Measurements from ENCODE around the gene PEX11A. TPM values are rescaled to one million over a fixed set of nuclear protein-coding genes. Genes with fewer than 3 reads are reported as not detected.

Gene PEX11A
- total RNA-seq, 2 donors from 2014 or later: 4.0 to 7.3 TPM

DNA sequence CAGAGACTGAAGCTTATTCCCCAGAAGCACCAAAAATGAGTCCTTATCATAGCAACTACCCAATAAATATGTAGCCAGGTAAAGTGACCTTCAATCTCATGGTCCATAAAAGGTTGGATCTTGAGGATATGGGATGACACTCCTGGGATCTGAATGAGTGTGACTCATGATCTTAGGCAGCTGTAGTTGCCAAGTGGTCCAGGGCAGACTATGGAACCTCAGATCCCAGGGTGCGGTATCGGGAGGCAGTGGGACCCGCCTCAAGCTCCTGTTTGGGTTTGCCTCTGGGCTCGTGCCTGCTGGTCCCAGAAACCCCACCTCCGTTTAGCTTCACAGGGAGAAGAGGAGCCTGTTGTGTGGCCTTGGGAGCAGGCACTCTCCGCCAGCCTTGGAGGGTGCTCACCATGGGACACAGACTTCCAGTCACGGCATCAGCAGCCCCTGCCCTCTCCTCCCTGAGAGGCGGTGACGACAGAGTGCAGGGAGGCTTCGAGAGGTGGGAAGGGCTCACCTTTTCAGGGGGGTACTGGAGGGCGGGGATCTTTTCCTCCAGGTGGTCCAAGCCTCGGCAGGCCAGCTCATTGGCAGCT is 19.5 kb downstream of the PEX11A start:
- Mint-ChIP-seq H3K27me3 (ENCODE audit: low read depth) (no peaks in the 10 kb centered on the region), H3K36me3 (ENCODE audit: insufficient read depth in 2 of 2) (no peaks in the 10 kb centered on the region), H3K9me3 (no peaks in the 10 kb centered on the region), H3K4me1 (ENCODE audit: low read depth) (no peaks in the 10 kb centered on the region), H3K27ac (no peak overlapping the region), H3K4me3 (no peak overlapping the region)
- ATAC-seq (replicated peaks in 1 of 2): no peak
- no peak for DNase-seq

DNA sequence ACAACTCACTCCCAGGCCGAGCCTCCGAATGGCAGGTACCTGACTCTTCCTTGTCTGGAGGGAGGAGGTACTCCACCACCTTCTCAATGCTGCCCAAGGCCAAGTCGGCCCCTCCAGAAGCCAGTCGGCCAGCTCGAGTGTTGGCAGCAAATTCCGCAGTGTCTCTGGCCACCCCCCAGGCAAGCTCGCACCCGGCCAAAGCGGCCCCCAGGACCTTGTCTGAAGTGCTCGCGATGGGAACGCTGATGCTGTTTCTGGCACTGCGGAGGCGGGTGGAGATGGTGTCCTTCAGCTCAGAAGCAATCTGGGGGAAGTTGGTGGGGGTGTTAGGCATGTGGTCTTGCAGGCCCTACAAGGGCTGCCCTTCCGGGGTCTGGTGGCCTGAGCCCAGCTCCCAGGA is 20.6 kb downstream of the PEX11A start:
- Mint-ChIP-seq H3K36me3 (ENCODE audit: insufficient read depth in 2 of 2) (no peaks in the 10 kb centered on the region), H3K4me3 (no peak overlapping the region), H3K9me3 (no peaks in the 10 kb centered on the region), H3K4me1 (ENCODE audit: low read depth) (no peaks in the 10 kb centered on the region), H3K27me3 (ENCODE audit: low read depth) (peaks cover 3% of the 10 kb centered on the region), H3K27ac (no peak overlapping the region)
- ATAC-seq (replicated peaks in 1 of 2) (no peak), DNase-seq (no peak)

DNA sequence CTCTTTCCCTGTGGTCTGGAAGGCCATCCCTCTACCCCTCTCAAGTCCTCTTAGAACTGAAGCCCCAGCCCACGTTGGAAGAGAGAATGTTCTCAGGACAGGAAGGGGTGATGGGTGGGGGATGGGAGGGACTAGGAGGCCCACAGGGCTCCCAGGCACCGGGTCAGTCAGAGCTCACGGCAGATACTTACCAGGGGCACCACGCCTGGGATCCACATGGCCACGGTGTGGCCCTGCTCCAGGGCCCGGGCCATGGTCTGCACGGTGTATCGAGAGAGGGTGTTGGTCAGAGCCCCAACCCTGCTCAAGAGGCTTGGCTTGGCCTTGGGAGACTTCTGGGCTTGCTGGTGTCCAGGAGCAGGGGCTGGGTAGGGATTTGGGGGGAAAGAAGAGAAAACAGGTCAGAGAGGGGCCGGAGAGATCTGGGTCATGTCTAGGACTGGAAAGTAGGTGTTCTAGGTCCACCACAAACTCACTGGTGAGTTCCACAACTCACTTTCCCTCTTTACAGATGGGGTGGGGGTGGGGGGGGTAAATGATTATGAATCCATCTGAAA is 21.2 kb downstream of the PEX11A start:
- Mint-ChIP-seq H3K4me1 (ENCODE audit: low read depth) (no peaks in the 10 kb centered on the region), H3K27ac (no peak overlapping the region), H3K9me3 (no peaks in the 10 kb centered on the region), H3K27me3 (ENCODE audit: low read depth) (peaks cover 8% of the 10 kb centered on the region), H3K4me3 (no peak overlapping the region), H3K36me3 (ENCODE audit: insufficient read depth in 2 of 2) (no peaks in the 10 kb centered on the region)
- DNase-seq (no peak), ATAC-seq (replicated peaks in 1 of 2) (no peak)

DNA sequence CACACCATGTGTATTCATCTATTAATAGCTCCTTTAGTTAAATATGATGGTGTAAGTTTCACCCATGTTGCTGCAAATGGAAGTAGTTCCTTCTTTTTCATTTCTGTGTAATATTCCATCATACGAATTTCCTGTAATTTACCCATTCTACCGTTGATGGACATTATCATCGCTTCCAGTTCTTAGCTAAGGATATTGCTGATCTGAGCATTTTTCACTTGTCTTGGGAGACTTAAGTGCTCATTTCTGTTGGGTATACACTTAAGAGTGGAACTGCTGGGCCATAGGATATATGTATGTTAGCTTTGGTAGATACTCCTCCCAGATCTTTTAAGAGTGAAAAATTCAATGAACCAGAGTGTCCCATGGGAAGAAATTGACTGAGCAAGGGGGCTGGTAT is 22.4 kb downstream of the PEX11A start:
- H3K27ac Mint-ChIP-seq: no peak overlapping the region
- H3K27me3 Mint-ChIP-seq (ENCODE audit: low read depth): peaks cover 11% of the 10 kb centered on the region
- no peaks in the 10 kb centered on the region for H3K9me3 Mint-ChIP-seq
- H3K4me1 Mint-ChIP-seq (ENCODE audit: low read depth): no peaks in the 10 kb centered on the region
- DNase-seq (no peak), ATAC-seq (replicated peaks in 1 of 2) (no peak)
- H3K36me3 Mint-ChIP-seq (ENCODE audit: insufficient read depth in 2 of 2): no peaks in the 10 kb centered on the region
- H3K4me3 Mint-ChIP-seq: no peak overlapping the region

DNA sequence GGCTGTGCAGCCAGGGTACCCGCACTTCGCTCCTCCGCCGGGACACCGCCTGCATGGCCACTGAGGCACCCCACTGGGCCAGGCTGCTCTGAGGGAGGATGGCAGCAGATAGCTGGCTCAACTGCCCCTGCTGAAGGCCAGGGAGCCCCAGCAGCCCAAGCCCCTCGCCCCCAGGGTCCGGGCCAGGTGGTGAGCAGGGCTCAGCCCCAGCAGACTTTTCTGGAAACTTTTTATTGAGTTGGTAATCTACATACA is 22.9 kb downstream of the PEX11A start:
- no peak overlapping the region for H3K27ac Mint-ChIP-seq
- H3K4me1 Mint-ChIP-seq (ENCODE audit: low read depth): no peaks in the 10 kb centered on the region
- no peak for ATAC-seq (replicated peaks in 1 of 2)
- no peak overlapping the region for H3K4me3 Mint-ChIP-seq
- H3K27me3 Mint-ChIP-seq (ENCODE audit: low read depth): peaks cover 16% of the 10 kb centered on the region
- no peaks in the 10 kb centered on the region for H3K9me3 Mint-ChIP-seq
- H3K36me3 Mint-ChIP-seq (ENCODE audit: insufficient read depth in 2 of 2): no peaks in the 10 kb centered on the region
- DNase-seq: no peak

DNA sequence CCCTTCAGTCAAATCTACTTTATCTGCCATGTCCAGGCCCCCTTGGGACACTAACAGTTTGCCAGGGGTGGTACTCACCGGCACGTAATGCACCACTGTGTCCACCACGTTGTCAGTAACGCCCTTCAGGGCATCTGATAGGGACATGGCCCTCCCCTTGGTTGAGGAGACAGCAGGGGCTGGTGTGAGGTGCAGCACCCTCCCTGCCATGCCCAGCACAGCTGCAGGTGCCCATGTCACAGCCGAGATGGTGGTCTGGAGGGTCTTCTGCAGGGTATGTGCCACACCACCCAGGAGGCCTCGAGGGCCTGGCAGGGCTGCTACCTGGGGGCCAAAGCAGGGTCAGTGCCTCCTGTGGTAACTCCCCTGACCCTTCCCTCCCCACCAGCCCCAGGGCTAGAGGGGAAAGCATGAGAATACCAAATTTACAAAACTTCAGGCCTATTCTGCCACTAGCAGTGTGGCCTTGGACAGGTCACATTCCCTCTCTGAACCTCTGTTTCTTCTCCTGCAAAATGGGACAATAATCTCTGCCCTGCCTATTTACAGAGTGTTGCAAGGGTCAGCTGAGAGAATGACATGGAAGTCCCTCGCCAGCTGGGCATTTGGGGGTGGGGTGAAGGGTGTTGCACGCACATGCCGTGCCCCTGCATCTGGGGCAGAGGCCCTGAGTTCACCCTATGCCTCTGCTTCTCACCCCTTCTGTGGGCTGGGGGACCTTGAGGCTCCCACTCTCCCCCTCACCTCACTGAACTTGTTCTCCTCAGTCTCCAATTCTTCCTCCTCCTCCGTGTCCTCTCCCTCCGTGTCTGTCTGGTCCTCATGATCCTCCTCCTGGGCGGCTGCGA is 23.5 kb downstream of the PEX11A start:
- Mint-ChIP-seq H3K4me3 (no peak overlapping the region), H3K4me1 (ENCODE audit: low read depth) (no peaks in the 10 kb centered on the region), H3K36me3 (ENCODE audit: insufficient read depth in 2 of 2) (no peaks in the 10 kb centered on the region), H3K9me3 (no peaks in the 10 kb centered on the region), H3K27ac (no peak overlapping the region), H3K27me3 (ENCODE audit: low read depth) (peaks cover 22% of the 10 kb centered on the region)
- ATAC-seq (replicated peaks in 1 of 2) (no peak), DNase-seq (no peak)

DNA sequence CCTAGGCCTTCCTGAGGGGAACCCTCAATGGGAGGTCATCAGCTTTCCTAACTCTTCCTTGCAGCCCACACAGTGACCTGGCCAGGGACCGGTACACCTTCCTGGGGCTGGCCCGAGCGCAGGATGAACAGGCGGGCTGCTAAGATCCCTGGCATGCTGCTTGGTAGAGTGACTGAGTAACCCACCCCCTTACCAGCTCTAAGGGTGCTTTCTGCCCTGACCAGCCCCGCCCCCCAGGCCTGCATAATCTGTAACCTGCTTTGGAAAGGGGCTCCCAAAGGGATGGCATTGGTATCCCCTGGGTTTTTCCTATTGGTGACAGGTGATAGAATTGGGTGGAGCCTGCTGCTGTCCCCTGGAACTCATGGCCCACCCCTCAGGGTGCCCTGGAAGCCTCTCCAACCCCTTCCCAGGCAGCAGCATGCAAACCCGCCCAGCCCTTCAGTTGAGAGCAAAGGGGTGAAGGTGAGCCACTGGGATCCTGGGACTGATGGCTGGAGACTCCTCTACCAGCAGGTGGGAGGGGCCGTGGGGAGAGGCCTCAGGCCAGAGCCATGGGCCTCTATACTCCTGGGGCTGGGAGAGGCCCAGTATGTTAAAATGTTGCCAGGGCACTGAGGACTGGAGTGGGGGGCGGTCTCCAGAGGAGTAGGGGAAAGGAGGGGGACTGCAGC is 24.2 kb downstream of the PEX11A start:
- DNase-seq (no peak), ATAC-seq (replicated peaks in 1 of 2) (no peak)
- no peaks in the 10 kb centered on the region for H3K36me3 Mint-ChIP-seq (ENCODE audit: insufficient read depth in 2 of 2)
- H3K4me3 Mint-ChIP-seq: peak overlapping the region; percentile 38 to 47
- H3K27me3 Mint-ChIP-seq (ENCODE audit: low read depth): peaks cover 22% of the 10 kb centered on the region
- H3K27ac Mint-ChIP-seq: no peak overlapping the region
- H3K9me3 Mint-ChIP-seq: no peaks in the 10 kb centered on the region
- no peaks in the 10 kb centered on the region for H3K4me1 Mint-ChIP-seq (ENCODE audit: low read depth)

DNA sequence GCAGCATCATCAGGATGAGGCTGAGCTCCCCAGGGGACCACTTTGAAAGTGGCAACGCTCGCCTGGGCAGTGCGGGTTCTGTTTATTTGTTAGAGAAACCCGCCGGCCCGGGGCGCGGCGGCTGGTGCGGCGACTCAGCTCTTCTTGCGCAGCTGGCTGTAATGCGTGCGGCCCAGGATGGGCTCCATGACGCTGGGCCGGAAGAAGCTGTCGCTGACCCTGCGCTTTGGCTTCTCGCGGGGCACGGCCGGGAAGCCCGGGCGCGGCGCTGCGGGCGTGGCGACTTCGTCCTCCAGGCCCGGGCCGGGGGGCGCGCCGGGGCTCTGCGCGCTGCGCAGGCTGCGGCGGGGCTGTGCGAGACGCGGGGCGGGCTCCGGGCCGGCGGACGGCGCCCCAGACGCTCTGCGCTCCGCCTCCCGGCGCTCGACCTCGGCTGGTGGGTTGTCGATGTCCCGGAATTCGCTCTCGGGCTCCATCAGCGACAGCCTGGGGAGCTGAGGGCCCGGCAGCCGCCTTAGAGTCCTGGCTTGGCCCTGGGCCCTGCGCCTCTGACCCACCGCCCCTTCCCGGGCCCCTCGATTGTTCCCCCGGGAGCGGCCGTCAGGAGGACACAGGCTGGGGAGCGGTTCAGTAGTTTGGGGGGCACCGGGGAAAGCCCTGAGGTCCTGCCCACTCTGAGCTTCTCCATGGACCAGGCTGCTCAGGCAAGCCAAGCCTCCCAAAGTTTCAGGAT is 24.9 kb downstream of the PEX11A start:
- Mint-ChIP-seq H3K36me3 (ENCODE audit: insufficient read depth in 2 of 2) (no peaks in the 10 kb centered on the region), H3K4me3 (peak overlapping the region; percentile 38 to 47), H3K27ac (no peak overlapping the region), H3K27me3 (ENCODE audit: low read depth) (peaks cover 28% of the 10 kb centered on the region), H3K4me1 (ENCODE audit: low read depth) (no peaks in the 10 kb centered on the region), H3K9me3 (no peaks in the 10 kb centered on the region)
- DNase-seq (peak; percentile 34 to 41), ATAC-seq (replicated peaks in 1 of 2) (peak; percentile 84)

DNA sequence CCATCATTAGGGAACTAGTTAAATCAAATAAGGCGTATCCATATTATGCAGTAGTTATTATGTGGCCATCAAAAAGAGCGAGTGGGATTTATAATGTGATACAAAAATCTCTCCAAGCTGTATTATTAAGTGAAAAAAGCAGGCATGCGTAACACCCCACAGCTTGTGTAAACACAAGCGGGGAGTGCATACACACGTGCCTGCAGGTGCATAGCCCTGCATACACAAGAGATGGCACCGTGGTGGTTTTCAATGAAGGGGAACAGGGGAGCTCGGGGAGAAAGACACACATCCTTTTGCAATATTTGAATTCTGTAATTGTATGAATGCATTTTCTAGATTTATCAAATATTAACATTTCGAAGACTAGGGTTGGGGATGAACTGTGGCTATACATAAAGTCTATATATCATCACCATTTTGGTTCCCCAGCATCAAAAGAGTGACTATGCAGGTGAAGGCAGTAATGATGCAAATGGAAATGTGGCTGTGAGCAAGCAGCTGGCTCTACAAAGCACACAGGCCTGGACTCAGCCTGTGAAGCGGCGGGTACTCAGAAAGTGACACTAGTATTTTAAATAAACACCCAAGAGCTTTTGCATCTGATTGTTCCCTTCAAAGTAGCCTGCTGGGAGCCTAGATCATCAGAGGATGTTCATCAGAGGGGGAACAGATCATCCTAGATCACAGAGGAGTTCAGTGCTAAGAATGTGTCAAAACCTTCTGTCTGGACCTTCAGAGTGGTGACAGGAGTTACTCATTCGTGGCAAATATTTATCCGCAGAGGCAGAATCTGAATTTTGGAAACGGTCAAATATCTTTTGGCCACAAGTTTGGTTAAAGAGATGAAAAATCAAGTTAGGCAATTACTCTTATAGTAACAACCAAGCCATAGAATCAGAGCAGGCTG is 25.9 kb downstream of the PEX11A start:
- Mint-ChIP-seq H3K36me3 (ENCODE audit: insufficient read depth in 2 of 2) (no peaks in the 10 kb centered on the region), H3K27me3 (ENCODE audit: low read depth) (peaks cover 35% of the 10 kb centered on the region), H3K4me1 (ENCODE audit: low read depth) (no peaks in the 10 kb centered on the region), H3K9me3 (no peaks in the 10 kb centered on the region), H3K27ac (no peak overlapping the region), H3K4me3 (peak overlapping the region; percentile 50 to 76)
- ATAC-seq (replicated peaks in 1 of 2): no peak
- no peak for DNase-seq

DNA sequence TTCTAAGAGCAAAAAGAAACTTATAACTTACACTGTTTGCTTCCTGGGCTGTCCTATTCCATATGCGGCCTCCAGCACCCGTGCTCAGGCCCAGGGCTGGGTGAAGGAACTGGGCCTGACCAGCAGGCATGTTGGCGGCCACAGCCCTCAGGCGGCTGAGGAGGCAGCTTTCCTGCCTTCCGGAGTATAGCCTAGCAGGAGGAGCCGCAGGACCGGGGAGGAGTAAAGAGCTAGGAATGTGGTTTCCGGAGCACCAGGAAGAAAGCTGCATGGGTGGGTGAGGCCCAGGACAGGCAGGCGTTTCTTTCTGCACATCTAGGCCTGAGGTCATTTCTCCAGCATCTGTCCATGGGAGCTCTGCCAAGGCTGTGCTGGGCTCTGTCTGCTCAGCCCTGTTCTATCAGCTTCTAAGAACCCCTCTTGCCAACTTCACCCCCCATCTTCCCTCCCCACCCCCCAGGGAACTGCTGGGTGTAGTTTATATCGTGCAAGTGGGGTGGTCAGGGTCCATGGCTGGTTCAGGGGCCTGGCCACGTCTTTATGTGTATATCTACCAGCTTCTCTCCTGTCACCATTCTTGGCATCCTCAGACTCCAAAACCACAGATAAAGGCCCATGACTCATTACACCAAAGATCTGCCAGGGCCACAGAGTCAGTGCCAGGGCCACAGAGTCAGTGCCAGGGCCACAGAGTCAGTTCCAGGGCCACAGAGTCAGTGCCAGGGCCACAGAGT is 27.5 kb downstream of the PEX11A start:
- Mint-ChIP-seq H3K27me3 (ENCODE audit: low read depth) (peaks cover 46% of the 10 kb centered on the region), H3K36me3 (ENCODE audit: insufficient read depth in 2 of 2) (no peaks in the 10 kb centered on the region), H3K4me3 (no peak overlapping the region), H3K9me3 (no peaks in the 10 kb centered on the region), H3K27ac (no peak overlapping the region), H3K4me1 (ENCODE audit: low read depth) (no peaks in the 10 kb centered on the region)
- ATAC-seq (replicated peaks in 1 of 2) (no peak), DNase-seq (no peak)

DNA sequence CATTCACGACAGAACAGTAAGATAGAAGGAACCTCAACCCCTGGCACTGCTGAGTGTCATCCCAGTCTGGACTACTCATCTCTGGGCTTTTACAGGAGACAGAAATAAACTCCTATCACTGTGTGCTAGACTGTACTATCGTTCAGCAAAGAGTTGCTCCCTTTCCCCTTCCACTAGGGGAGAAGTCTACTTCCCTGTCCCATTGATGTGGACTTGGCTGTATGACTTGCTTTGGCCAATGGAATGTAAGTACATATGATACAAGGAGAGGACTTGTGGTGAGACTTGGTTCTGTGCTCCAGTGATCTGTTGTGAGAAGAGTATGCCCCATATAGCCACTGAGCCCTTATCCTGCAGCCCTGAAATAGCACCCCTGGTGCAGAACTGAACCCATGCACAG is 30.0 kb downstream of the PEX11A start:
- Mint-ChIP-seq H3K27ac (no peak overlapping the region), H3K27me3 (ENCODE audit: low read depth) (peaks cover 68% of the 10 kb centered on the region), H3K4me1 (ENCODE audit: low read depth) (peaks cover 6% of the 10 kb centered on the region), H3K9me3 (no peaks in the 10 kb centered on the region), H3K36me3 (ENCODE audit: insufficient read depth in 2 of 2) (no peaks in the 10 kb centered on the region), H3K4me3 (no peak overlapping the region)
- DNase-seq: no peak
- ATAC-seq (replicated peaks in 1 of 2): no peak

DNA sequence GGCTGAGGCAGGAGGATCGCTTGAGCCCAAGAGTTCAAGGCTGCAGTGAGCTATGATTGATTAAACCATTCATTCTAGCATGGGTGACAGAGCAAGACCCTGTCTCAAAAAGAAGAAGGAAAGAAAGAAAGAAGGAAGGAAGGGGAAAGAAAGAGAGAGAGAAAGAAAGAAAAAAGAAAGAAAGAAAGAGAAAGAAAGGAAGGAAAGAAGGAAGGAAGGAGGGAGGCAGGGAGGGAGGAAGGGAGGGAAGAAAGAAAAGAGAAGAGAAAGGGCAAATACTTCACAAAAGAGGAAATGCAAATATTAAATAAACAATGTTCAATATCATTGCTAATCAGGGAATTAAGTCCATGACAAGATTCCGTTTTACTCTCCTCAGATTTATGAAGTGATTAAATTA is 31.3 kb downstream of the PEX11A start:
- ATAC-seq (replicated peaks in 1 of 2) (no peak), DNase-seq (no peak)
- peaks cover 68% of the 10 kb centered on the region for H3K27me3 Mint-ChIP-seq (ENCODE audit: low read depth)
- no peaks in the 10 kb centered on the region for H3K9me3 Mint-ChIP-seq
- H3K4me1 Mint-ChIP-seq (ENCODE audit: low read depth): peaks cover 15% of the 10 kb centered on the region
- H3K4me3 Mint-ChIP-seq: no peak overlapping the region
- H3K27ac Mint-ChIP-seq: no peak overlapping the region
- H3K36me3 Mint-ChIP-seq (ENCODE audit: insufficient read depth in 2 of 2): no peaks in the 10 kb centered on the region
